Body of pancreas (tissue), 4 donors: ENCODE measurements around the gene RBPJL. TPM values are rescaled to one million over a fixed set of nuclear protein-coding genes. Genes with fewer than 3 reads are reported as not detected.
A peak's percentile ranks its signal among the peaks of the same experiment; 100 is the strongest.

ENCODE experiments used
- ATAC-seq: fragments of 150-250 bp; one replicate; pipeline ENCODE4 v1.9.1; 2016
- DNase-seq, 4 donors: peaks; one replicate each; pipeline ENCODE4 v3.0.0-alpha.2; 2019
- H3K27ac ChIP-seq, 4 donors: fragments of 200-600 bp; sonication (generic); 1 replicate in 3 of 4; 2 replicates in 1 of 4; pipeline versions ENCODE4 v1.5.1 to v1.6.1; 2016 to 2019; ENCODE audit warnings: mild to moderate bottlenecking in 1 of 4, mixed read lengths in 1 of 4, moderate library complexity in 1 of 4
- H3K27me3 ChIP-seq, 2 donors: fragments of 200-600 bp; sonication (generic); one replicate each; pipeline ENCODE4 v1.6.0; 2016; ENCODE audit warnings: mild to moderate bottlenecking in 1 of 2
- H3K36me3 ChIP-seq, 2 donors: fragments of 200-600 bp; sonication (generic); replicated peaks in 1 of 2; 2 replicates each; pipeline ENCODE4 v1.5.1; 2016; ENCODE audit warnings: low read depth in 2 of 2; ENCODE audit not compliant: insufficient read depth in 1 of 2
- H3K4me1 ChIP-seq: fragments of 200-600 bp; sonication (generic); one replicate; pipeline ENCODE4 v1.6.0; 2016
- H3K4me3 ChIP-seq, 2 donors: fragments of 200-600 bp; sonication (generic); 1 replicate in 1 of 2; 2 replicates in 1 of 2; pipeline ENCODE4 v1.5.1; 2016 to 2019
- H3K9me3 ChIP-seq, 3 donors: fragments of 200-600 bp; sonication (generic); 1 replicate in 2 of 3; 2 replicates in 1 of 3; pipeline ENCODE4 v1.5.1; 2016
- POLR2A ChIP-seq, 3 donors: fragments of 450-650 bp; IDR thresholded peaks; one replicate each; pipeline ENCODE4 v1.6.1; 2016; ENCODE audit warnings: antibody characterized with exemption in 3 of 3, mild to moderate bottlenecking in 2 of 3
- WGBS, 2 donors: methylation state at CpG; one replicate each; pipeline ENCODE4 v1.1.5; 2017; 5-methylcytosine and 5-hydroxymethylcytosine counted together
- intact Hi-C: fragments of 100-400 bp; cut with DNase I; formaldehyde crosslinking; loops from one replicate; pipeline ENCODE4 v1.15.1; 2023
- total RNA-seq, 2 donors: library from RNA; depleted of rRNA; stranded (reverse); fragments of >200 nt; gene quantifications; one replicate each; pipeline ENCODE4 v1.1.0, GENCODE V29; 2016
- TF ChIP-seq, protein P1 (sequence below), 7 experiments: fragments of 450-650 bp in 4 of 7; fragments of 200-600 bp in 3 of 7; sonication (generic) in 3 of 7; IDR thresholded peaks; one replicate each; pipeline ENCODE4 v1.5.1; 2016 to 2019; ENCODE audit warnings: antibody characterized with exemption in 7 of 7

RBPJL gene
- total RNA-seq, 2 donors from 2014 or later = 306 to 837 TPM

DNA sequence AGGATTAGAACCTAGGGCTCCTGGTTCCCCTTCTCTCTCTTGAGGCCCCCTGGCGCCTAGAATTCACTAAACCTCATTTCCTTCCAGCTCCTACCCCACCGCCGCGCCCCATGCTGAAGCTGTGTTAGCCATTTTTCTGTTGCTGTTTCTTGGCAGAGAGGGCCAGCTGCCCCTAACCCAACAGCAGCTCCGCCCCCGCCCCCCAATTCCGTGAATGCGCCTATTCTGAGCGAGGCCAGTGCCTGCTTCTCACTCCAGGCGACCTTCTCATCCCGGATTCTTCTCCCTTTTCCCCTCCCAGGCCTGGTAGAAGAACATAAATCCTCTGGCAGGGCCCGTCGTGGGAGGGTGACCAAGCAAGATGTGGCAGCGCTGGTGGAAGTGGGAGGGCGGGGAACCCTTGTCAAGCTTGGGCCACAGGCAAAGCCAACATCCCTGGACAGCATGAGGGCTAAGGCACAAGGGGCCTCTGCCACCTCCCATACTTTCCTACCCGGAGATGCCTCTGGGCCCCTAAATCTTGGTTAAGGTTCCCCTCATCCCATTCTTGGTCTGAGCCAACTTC, 518 bp downstream of the RBPJL start:
- Histone ChIP-seq H3K27ac (peak overlapping the region; percentile 77 to 84 (median 80)), H3K36me3 (no peaks in the 10 kb centered on the region), H3K27me3 (no peaks in the 10 kb centered on the region), H3K4me3 (peak overlapping the region; percentile 0 to 35), H3K4me1 (peaks cover 61% of the 10 kb centered on the region), H3K9me3 (no peaks in the 10 kb centered on the region)
- ATAC-seq (no peak), DNase-seq (peak in 1 of 4 donors; percentile 36)
- intact Hi-C loops = no loop called here
- 16 to 17% methylated on average over 16 of the region's 16 CpGs for WGBS, 2 donors
- no peak for TF ChIP-seq POLR2A (IDR thresholded peaks at IDR 0.05)
- TF ChIP-seq, protein P1, sequence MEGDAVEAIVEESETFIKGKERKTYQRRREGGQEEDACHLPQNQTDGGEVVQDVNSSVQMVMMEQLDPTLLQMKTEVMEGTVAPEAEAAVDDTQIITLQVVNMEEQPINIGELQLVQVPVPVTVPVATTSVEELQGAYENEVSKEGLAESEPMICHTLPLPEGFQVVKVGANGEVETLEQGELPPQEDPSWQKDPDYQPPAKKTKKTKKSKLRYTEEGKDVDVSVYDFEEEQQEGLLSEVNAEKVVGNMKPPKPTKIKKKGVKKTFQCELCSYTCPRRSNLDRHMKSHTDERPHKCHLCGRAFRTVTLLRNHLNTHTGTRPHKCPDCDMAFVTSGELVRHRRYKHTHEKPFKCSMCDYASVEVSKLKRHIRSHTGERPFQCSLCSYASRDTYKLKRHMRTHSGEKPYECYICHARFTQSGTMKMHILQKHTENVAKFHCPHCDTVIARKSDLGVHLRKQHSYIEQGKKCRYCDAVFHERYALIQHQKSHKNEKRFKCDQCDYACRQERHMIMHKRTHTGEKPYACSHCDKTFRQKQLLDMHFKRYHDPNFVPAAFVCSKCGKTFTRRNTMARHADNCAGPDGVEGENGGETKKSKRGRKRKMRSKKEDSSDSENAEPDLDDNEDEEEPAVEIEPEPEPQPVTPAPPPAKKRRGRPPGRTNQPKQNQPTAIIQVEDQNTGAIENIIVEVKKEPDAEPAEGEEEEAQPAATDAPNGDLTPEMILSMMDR (IDR thresholded peaks at IDR 0.05) = no peak

DNA sequence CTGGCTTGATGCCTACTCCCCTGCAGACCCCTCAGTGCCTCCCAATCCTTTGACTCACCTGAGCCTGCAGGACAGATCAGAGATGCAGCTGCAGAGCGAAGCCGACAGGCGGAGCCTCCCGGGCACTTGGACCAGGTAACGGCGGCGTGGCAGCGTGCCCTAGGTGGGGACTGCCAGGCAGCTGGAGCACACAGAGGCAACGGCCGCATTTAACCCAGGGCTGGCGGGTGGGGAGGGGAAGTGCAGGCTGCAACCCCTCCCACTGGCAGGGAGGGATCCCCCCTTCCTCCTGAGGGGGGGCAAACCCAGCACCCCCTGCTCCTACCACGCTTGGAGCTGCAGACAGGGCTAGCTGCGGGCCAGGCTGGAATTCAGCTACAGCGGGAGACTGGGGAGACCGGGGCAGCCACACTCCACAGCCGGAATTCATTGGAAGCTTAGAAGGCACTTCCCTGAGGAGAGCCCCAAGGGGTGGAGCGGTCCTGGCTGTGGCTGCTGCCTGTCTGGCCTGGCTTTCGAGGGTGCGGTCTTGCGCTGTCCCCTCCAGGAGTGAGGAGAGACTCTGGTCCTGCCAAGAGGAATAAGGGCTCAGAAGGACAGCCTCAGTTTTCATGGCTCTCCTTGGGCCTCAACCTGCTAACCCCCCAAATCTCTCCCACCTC, 1.6 kb downstream of the RBPJL start, which contains the start of gene MATN4:
Gene MATN4, minus strand, starts transcription at position 183 of the 662 bp plus-strand sequence. CDS start 2,717 bp downstream, outside the sequence.
- TF ChIP-seq, protein P1 (IDR thresholded peaks at IDR 0.05) = peak in 6 of 7 experiments; percentile 20 to 64 (median 55)
- TF ChIP-seq POLR2A (IDR thresholded peaks at IDR 0.05) = peak in 1 of 3 donors; percentile 14
- no peaks in the 10 kb centered on the region for H3K27me3 ChIP-seq
- peak within 1 kb of the TSS; percentile 35 to 37 for H3K4me3 ChIP-seq
- WGBS, 2 donors = 19% methylated on average over 20 of the region's 20 CpGs; no CpG with 5 or more reads in 1 of the 2 donors
- peak within 1 kb of the TSS; percentile 77 to 84 (median 80) for H3K27ac ChIP-seq
- no peaks in the 10 kb centered on the region for H3K36me3 ChIP-seq
- peaks cover 70% of the 10 kb centered on the region for H3K4me1 ChIP-seq
- no peaks in the 10 kb centered on the region for H3K9me3 ChIP-seq
- intact Hi-C loops = no loop called here
- DNase-seq (peak; percentile 79 to 91 (median 88)), ATAC-seq (peak; percentile 49)

DNA sequence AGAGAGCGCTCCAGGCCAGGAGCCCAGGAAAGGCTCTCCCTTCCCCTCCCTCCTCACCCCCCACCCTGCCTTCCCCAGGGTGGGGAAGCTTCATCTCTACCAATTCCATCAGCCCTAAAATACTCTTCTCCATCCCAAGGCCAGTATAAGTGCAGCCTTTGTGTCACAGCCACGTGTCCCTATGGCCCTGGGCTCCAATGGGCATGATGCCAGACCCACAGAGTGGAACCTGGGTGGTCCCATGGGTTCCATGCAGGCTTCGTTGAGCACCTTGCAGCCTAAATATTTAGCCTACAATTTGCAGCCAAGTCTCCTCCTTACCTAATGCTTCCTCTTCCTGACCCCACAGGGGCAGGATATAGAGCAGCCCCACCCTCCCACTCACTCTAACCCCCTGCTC, 2.4 kb downstream of the RBPJL start:
- no peaks in the 10 kb centered on the region for H3K27me3 ChIP-seq
- H3K4me3 ChIP-seq = peak overlapping the region in 1 of 2 donors; percentile 8
- TF ChIP-seq, protein P1 (IDR thresholded peaks at IDR 0.05) = no peak
- TF ChIP-seq POLR2A (IDR thresholded peaks at IDR 0.05) = no peak
- no peaks in the 10 kb centered on the region for H3K9me3 ChIP-seq
- peaks cover 78% of the 10 kb centered on the region for H3K4me1 ChIP-seq
- ATAC-seq (no peak), DNase-seq (no peak)
- H3K27ac ChIP-seq = peak overlapping the region in 3 of 4 donors; percentile 77 to 84 (median 83)
- H3K36me3 ChIP-seq = no peaks in the 10 kb centered on the region
- 20 to 39% methylated on average over 3 of the region's 3 CpGs for WGBS, 2 donors
- intact Hi-C loops = no loop called here

DNA sequence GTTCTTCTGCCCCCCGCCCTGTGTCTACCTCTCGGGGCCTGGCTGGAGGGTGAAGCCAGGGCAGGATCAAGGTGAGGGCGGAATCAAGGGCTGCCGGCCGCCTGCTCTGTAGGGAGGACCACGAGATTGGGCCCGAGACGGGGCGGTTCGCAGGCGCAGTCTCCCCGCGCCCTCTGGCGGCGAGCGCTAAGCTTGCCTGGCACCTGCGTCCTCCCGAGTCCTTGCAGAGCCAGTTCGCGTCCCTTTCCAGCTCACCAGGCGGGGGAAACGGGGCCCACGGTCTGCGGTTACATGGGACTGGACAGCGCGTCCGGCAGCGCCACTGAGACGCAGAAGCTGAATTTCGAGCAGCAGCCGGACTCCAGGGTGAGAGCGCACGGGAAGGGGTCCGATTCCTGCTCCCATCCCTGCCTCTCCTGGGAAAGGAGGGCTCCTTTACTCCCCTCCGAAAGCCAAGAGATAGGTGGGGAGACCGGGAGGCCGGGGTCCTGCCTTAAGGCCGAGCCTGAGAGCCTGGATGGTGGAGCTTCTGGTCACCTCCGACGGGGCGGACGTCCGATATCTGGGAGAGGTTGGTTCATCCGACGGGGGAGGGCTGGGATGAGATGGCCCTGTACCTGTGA, 5.1 kb downstream of the RBPJL start:
- H3K36me3 ChIP-seq = peaks cover 0 to 2% of the 10 kb centered on the region in 2 donors
- ATAC-seq (peak; percentile 57), DNase-seq (peak; percentile 79 to 85 (median 83))
- H3K4me1 ChIP-seq = peaks cover 64% of the 10 kb centered on the region
- WGBS, 2 donors = 8 to 14% methylated on average over 16 to 45 of the region's 45 CpGs
- H3K27me3 ChIP-seq = no peaks in the 10 kb centered on the region
- intact Hi-C loops = loop anchor here (10.0 kb wide), 1 partner anchor 267 kb away; no protein-coding TSS in a partner anchor
- H3K9me3 ChIP-seq = no peaks in the 10 kb centered on the region
- peak overlapping the region in 3 of 4 donors; percentile 29 to 57 (median 49) for H3K27ac ChIP-seq
- TF ChIP-seq, protein P1 (IDR thresholded peaks at IDR 0.05) = peak; percentile 64 to 86 (median 76)
- TF ChIP-seq POLR2A (IDR thresholded peaks at IDR 0.05) = peak in 2 of 3 donors; percentile 8 to 16
- no peak overlapping the region for H3K4me3 ChIP-seq
